SK-N-MC (cell line): ENCODE results near the gene NCOA3.

Experiments used
- DNase-seq: peaks from one replicate; pipeline ENCODE4 v3.0.0-alpha.2; 2011; ENCODE audit warnings: low read depth, low spot score
- H3K27ac ChIP-seq: fragments of 200-600 bp; sonication (generic); 2 replicates; pipeline ENCODE4 v1.5.1; 2016; ENCODE audit warnings: mixed run types
- H3K36me3 ChIP-seq: fragments of 200-600 bp; sonication (generic); 2 replicates; pipeline ENCODE4 v1.6.1; 2017; ENCODE audit warnings: antibody characterized with exemption, low read length, mixed read lengths; ENCODE audit not compliant: insufficient read depth
- H3K4me3 ChIP-seq: fragments of 200-600 bp; sonication (generic); 2 replicates; pipeline ENCODE4 v1.5.1; 2016
- H3K9ac ChIP-seq: fragments of 200-600 bp; sonication (generic); 2 replicates; pipeline ENCODE4 v1.8.0; 2017; ENCODE audit warnings: mixed run types, mixed read lengths; ENCODE audit not compliant: insufficient read length
- H3K9me3 ChIP-seq: fragments of 200-600 bp; sonication (generic); 2 replicates; pipeline ENCODE4 v1.6.1; 2017; ENCODE audit warnings: low read depth, mild to moderate bottlenecking, antibody characterized with exemption, low read length, moderate library complexity, mixed read lengths
- EZH2 ChIP-seq: fragments of 200-600 bp; sonication (generic); IDR thresholded peaks from one replicate; pipeline ENCODE4 v1.6.1; 2017; ENCODE audit warnings: antibody characterized with exemption
- FOXP2 ChIP-seq: optimal IDR thresholded peaks from 2 replicates; pipeline ENCODE3; 2011; ENCODE audit warnings: mild to moderate bottlenecking, moderate library complexity; ENCODE audit not compliant: insufficient read depth; ENCODE audit errors: extremely low read length, control extremely low read depth
- POLR2AphosphoS5 ChIP-seq: IDR thresholded peaks from 2 replicates; pipeline ENCODE4 v1.6.1; 2012; ENCODE audit warnings: mild to moderate bottlenecking, low read depth, low read length, borderline replicate concordance

The NCOA3 gene

DNA sequence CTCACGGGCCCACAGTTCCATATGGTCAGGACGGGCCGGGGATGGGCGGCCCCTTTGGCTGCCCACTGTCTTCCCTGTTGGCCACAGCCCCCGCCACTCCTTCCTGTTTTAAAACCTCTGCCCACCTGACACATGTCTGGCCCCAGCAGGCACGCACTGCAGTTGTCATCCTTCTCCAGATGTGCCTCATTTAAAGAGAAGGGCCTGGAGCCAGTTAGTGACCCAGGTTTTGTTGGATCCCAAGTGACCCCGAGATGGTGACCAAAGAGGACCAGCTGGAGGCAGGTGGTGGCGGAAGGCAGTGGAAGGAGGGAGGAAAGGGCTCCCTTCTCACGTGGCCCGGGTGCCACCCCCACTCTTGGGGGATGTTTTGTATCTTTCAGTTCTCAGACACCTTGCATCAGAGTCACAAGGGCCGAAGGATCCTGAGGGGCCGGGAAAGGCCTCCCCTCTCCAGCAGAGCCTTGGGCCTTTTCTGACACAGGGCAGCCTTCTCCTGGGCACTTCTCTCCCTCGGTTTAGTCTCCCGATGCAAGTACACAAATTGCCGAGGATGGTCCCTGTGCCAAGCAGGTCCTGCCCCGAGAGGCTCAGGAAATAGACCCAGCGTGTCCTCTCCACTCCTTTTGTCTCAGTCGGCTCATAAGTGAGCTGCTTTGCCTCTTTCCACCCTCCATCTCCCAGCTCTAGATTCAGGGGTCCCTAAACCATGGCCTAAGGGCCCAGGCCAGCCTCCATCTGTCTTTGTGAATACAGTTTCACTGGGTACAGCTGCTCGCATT lies 166.0 kb downstream of the NCOA3 start:
- Histone ChIP-seq H3K36me3 (no peaks in the 10 kb centered on the region), H3K9me3 (no peaks in the 10 kb centered on the region), H3K27ac (no peak overlapping the region), H3K4me3 (no peak overlapping the region), H3K9ac (no peak overlapping the region)
- DNase-seq: no peak
- TF ChIP-seq EZH2 (no peak), POLR2AphosphoS5 (no peak), FOXP2 (no peak)

GRCh38 chr20:47668313-47669151 lies 166.8 kb downstream of the NCOA3 start:
- no peak overlapping the region for H3K27ac ChIP-seq
- TF ChIP-seq EZH2 (no peak), POLR2AphosphoS5 (no peak), FOXP2 (no peak)

GRCh38 chr20:47669152-47669425 lies 167.4 kb downstream of the NCOA3 start:
- no peaks in the 10 kb centered on the region for H3K9me3 ChIP-seq
- H3K4me3 ChIP-seq: no peak overlapping the region
- H3K9ac ChIP-seq: no peak overlapping the region
- TF ChIP-seq EZH2: no peak
- no peak for TF ChIP-seq POLR2AphosphoS5
- no peak for TF ChIP-seq FOXP2
- DNase-seq: no peak
- H3K36me3 ChIP-seq: no peaks in the 10 kb centered on the region
- H3K27ac ChIP-seq: no peak overlapping the region

More at GRCh38 chr20:47668313-47669151, 166.8 kb downstream of the NCOA3 start:
- H3K9me3 ChIP-seq: no peaks in the 10 kb centered on the region
- H3K9ac ChIP-seq: no peak overlapping the region
- no peak overlapping the region for H3K4me3 ChIP-seq
- DNase-seq: no peak
- H3K36me3 ChIP-seq: no peaks in the 10 kb centered on the region

GRCh38 chr20:47669489-47669888 lies 167.8 kb downstream of the NCOA3 start:
- TF ChIP-seq POLR2AphosphoS5 (no peak), FOXP2 (no peak), EZH2 (no peak)

DNA sequence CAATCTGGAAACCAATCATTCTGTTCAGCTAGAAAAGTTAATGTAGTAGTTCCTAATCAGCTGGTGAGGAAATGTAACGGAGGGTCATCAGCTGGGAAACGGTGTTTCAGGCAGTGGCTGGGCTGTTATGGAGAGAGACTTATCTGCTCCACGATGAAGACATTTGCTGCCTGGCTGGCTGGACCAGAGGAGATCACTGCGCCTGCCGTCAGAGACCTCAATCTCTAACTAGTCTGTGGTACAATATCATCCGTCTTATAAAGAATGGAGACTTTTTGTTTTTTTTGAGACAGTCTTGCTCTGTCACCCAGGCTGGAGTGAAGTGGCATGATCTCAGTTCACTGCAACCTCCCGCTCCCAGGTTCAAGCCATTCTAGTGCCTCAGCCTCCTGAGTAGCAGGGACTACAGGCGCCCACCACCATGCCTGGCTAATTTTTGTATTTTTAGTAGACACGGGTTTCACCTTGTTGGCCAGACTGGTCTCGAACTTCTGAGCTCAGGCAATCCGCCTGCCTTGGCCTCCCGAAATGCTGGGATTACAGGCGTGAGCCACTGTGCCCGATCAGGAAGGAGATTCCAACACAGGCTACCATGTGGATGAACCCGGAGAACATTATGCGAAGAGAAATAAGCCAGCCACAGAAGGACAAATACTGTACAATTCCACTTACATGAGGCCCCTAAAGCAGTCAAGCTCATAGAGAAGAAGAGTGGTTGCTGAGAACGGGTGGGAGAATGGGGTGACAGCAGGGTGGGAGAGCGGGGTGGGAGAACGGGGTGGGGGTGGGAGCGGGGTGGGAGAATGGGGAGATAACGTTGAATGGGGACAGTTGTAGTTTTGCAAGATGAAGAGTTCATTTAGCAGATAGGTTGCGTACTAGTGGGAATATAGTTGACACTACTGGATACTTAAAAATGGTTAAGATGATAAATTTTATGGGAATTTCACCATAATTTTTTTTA lies 168.5 kb downstream of the NCOA3 start:
- Histone ChIP-seq H3K9me3 (no peaks in the 10 kb centered on the region), H3K4me3 (no peak overlapping the region), H3K9ac (no peak overlapping the region), H3K36me3 (no peaks in the 10 kb centered on the region), H3K27ac (no peak overlapping the region)
- TF ChIP-seq FOXP2 (no peak), EZH2 (no peak), POLR2AphosphoS5 (no peak)
- DNase-seq: no peak

More at GRCh38 chr20:47669489-47669888, 167.8 kb downstream of the NCOA3 start:
- no peak for DNase-seq
- H3K27ac ChIP-seq: no peak overlapping the region
- no peak overlapping the region for H3K9ac ChIP-seq
- no peak overlapping the region for H3K4me3 ChIP-seq
- H3K36me3 ChIP-seq: no peaks in the 10 kb centered on the region
- H3K9me3 ChIP-seq: no peaks in the 10 kb centered on the region

DNA sequence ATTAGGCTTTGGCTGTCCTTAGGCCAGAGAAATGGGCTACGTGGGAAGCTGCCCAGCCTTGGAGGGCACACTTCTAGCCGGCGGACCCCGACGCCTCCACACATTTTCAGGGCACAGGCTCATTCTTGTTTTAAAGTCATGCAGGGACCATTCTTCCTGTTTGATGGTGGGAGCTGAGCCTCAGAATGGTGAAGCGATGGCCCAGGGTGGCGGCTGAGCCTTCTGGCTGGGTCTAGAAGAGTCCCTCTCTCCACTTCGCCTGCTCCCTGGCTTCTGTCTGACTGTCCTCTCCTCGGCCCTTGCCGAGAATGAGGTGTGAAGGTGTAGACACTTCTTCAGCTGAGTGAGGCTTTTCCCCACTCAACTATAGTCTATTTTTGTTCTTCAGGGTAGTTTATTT lies 169.2 kb downstream of the NCOA3 start:
- Histone ChIP-seq H3K4me3 (no peak overlapping the region), H3K27ac (no peak overlapping the region), H3K9me3 (no peaks in the 10 kb centered on the region), H3K36me3 (no peaks in the 10 kb centered on the region), H3K9ac (no peak overlapping the region)
- DNase-seq: no peak
- TF ChIP-seq POLR2AphosphoS5: no peak
- TF ChIP-seq FOXP2: no peak
- no peak for TF ChIP-seq EZH2

GRCh38 chr20:47672166-47672565 lies 170.5 kb downstream of the NCOA3 start:
- H3K27ac ChIP-seq: no peak overlapping the region
- no peak overlapping the region for H3K4me3 ChIP-seq
- DNase-seq: no peak
- H3K9ac ChIP-seq: no peak overlapping the region
- no peaks in the 10 kb centered on the region for H3K9me3 ChIP-seq
- no peaks in the 10 kb centered on the region for H3K36me3 ChIP-seq
- TF ChIP-seq FOXP2 (no peak), POLR2AphosphoS5 (no peak), EZH2 (no peak)
